M059J (cell line): ENCODE data around the gene CCDC15. TPM values are rescaled to one million over a fixed set of nuclear protein-coding genes. Genes with fewer than 3 reads are reported as not detected.

Source experiments
- DNase-seq: peaks from one replicate; pipeline ENCODE4 v3.0.0-alpha.2; 2012; ENCODE audit warnings: low read depth
- total RNA-seq: library from RNA; depleted of rRNA; stranded (reverse); fragments of >200 nt; shearing (Covaris generic); gene quantifications from 2 replicates; pipeline ENCODE4 v1.2.3, GENCODE V29; 2014

Gene CCDC15
- total RNA-seq, 1 experiment from 2014 or later = 7.6 TPM

DNA sequence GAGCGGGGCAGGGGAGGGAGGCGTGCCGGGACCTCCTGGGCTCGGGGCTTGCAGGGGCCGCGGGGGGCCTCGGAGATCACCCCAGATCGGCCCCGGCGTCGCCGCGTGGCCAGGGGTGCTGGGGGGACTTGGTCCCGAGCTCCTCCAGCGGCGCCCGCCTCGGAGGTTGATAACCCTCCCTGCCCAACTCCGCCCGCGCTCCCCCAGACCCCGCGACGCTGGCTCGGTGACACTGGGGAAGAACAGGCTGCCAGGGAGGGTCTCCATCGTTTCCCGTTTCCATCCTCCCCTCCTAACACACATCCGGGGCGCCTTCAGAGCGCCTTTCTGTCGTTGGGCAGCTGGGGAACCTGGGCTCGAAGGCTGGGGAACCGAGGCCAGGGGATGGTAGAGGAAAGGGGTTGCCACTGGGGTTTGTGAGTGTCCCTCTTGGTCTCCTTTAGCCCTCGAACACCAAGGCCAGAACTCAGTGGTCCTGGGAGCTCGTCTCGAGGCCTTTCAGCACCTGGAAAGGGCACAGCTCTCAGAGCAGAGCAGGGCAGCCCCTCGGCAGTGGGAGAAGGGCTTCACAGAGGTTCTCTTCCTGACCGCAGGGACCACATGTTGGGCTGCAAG, 109.5 kb downstream of the CCDC15 start:
- DNase-seq = no peak

DNA sequence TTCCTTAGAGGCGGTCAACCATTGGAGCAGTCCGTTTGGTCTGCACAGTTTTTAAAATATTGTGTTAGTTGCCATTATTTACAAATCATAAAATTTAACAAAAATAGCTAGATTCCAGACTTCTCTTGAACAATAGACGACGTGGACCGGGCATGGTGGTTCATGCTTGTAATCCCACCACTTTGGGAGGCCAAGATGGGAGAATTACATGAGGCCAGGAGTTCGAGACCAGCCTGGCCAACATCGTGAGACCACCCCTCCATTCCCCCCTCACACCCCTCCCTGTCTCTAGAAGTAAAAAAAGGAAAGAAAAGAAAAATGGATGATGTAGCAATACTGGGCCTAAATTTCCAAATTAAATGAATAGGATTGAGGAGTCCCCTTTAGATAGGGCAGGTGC, 110.1 kb downstream of the CCDC15 start:
- no peak for DNase-seq

DNA sequence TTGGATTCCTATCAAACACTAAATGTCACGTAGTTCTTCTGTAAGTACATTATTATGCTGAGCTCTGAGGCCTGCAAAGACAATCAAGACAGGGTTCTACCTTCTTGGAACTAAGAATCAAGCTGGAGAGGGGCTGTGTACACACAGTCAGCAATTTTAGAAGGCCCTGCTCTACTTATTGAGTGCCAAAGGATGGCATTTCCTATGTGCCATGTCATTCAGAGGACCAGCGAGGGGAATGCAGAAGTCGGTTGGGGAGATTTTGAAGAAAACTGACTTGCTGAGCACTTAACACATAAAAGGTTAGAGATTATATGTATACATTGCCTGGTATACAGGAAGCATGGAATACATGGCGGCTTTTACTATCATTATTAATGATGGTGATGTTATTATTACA, 114.4 kb downstream of the CCDC15 start:
- DNase-seq = no peak

DNA sequence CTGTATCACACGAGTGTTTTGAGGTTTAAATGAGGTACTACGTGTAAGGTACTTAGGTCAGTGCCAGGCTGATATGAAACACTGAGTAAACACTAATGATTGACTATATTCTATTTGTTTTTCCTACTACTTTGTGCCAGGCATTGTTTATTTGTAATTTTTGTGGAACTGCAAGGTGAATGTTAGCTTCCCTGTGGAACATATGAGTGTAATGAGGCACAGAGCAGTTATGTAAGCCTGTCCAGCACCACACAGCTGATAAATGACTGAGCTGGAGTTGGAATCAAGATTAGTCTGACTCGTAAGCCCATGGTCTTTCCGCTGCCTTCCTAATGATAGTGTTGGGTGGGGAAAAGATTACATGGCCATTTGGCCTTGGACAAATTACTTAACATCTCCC, 115.0 kb downstream of the CCDC15 start:
- peak; percentile 17 for DNase-seq

DNA sequence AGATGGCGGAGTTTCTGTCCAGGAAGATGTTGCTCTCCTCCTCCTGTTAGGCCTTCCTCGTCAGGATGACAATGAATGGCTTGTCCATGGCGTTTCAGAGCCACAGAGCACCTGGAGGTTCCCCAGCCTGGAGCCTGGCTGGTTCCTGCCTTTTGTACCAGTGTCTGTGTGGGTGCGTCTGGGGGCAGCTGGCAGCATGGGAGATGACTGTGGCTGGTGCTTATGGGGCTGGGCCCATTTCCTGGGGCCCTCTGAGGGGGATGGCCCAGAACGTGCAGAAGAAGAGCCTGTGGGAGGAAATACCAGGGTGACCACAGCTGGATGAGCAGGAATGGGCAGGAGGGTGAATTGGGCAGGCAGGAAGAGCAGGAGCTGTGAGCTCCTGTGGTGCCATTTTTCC, 115.8 kb downstream of the CCDC15 start:
- DNase-seq = peak; percentile 80

DNA sequence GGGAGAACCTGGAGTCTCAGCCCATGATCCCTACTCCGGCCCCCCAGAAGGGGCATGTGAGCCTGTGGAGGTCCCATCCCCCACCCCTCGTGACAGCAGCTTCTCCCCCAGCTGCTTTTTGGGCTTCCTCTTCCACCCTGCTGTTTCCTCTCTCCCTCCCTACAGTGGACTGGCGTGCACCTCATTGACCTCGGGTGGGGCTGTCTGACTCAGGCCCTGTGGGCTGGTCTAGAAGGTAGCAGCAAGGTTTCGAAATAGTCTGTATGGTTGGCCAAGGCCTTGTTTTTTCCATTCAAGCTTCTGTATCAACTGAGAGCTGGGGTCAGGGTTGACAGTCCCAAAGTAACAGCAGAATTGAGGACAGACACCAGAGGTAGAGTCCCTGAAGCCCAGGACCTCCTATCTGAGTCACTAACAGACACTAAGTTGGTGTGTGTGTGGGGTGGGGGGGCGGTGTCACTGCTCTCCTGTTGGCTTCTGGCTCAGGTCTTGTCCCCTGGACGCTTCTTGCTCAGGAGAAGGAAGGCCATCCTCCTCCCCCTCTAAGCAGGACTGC, 116.8 kb downstream of the CCDC15 start:
- DNase-seq = peak; percentile 85

DNA sequence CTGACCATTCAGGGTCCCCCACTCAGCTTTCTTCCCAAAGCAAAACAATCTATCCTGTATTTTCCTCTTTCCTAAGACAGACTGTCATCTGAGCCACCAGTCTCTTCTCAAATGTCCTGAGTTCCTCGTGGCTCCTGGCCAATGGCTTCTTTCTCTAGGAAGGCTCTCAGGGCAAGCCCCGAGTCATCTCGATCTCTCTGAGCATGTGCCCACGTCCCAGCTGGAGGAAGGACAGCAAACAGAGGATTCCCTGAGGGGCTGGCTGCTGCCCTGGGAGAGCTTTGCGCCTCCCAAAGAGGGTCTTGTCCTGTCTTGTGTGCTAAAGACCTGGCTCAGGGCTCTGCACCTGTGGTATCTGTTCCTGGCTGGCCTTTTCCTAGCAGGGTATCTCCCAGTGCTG, 117.4 kb downstream of the CCDC15 start:
- peak; percentile 66 for DNase-seq

DNA sequence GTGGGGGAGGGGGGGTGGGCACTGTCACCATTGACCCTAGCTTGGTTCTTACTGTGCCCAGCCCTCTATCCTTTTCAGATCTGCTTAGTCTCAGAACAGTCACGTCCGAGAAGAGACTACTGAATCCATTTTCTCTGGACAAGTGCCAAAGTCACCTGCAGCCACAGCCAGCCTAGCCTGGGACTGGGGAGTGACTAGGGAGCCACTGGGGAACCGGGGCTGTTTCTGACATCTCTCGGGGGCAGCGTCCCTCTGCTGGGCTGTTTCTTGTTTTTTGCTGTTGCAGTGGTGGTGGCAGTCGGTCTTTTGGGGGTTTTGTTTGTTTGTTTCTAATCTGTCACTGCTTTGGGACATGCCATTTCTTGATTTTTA, 117.8 kb downstream of the CCDC15 start:
- DNase-seq = no peak

DNA sequence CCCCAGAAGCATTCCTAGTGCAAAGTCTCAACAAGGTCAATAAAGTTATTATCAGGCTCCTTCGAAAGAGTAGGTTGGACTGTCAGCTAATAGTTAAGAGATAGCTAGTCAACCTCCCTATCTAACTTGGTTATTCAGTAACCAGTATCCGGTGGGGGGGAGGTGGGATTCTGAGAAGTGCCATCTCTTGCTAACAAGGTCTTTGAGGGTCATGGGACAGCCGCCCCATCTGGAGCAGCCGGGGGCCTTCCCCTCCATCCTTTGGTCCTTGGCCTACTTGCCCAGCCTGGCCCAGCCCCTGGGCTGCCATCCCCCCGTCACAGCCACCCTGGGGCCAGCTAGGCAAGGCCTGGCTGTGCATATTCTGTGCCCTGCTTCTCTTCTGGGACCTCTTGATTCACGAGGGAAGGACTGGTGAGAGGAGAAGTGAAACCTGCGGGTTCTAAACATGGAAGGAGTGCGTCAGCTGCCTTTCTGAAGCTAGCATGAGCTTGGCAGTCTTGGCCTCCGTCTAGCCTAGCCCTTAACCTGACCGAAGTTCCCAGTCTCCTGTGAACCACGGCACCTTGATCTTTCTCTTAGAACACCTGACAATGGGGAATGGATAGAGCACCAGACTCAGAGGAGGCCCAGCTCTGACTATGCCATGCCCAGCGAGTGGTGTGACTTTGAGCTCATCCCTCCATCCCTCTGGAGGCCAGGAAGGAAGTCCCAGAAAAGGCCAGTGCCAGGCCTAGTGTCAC, 118.4 kb downstream of the CCDC15 start:
- no peak for DNase-seq

DNA sequence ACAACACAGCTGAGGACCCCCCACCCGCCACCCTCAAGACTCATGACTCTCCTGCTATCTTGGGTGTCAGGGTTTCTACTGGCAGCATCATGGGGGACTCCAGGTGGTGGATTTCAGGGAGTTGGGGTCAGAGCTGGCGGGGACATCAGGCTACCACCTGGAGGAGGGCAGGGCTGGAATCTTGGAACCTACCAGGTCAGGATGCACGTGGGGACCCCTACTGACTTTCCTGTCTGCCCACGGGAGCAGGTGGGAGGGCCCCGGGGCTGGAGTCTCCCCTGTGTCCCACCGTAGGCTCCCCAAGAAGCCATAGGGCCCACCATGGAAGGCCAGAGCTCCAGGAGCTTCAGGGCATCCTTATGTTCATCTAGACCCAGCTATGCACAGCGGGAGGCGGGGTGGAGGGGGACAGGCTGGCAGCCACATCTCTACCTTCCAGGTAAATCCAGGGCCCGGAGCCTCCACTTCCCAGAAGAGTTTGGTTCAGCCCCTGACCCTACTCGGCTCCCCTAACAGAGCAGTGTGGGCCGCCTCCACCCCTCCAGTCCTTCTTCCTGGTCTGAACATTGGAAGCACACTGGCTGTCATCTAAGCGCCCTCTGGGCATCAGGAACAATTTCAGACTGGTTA, 119.1 kb downstream of the CCDC15 start:
- no peak for DNase-seq

DNA sequence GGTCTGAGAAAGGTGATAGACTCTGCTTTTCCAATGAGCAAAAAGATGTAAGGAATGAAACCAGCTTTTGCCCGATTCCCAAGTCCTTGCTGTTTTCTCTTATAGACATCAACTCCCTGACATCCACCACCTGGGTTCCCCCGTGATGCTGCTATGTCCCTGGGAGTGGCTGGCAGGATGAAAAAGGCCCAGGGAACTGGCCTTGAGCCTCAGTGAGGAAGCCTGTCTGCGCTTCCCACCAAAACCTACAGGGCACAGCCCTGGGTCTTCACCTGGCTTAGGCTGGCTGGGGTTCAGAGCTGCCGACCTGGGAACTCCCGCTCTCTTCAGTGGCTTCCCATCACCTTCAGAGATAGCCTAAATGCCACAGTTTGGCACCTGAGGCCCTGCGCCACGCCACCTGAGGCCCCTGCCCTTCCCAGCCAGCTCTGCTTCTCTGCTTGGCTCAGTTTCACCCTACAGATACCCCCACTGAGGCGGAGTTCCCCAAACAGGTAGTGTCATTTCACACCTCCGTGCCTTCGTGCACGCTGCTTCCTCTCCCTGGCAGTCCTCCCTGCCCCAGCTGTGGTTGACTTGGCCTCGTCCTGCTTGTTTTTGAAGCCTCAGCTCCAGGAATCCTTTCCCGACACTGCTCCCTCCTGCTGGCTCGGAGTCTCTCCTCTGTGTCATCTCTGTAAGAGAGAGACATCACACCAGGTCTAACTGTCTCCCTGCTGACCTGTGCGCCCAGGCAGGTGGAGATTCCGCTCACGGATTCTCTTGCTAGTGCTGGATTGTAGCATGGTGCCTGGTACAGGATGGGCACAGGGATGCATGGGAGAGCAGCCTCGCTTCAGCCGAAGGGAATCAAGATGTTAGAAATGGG, 119.8 kb downstream of the CCDC15 start:
- DNase-seq = no peak

DNA sequence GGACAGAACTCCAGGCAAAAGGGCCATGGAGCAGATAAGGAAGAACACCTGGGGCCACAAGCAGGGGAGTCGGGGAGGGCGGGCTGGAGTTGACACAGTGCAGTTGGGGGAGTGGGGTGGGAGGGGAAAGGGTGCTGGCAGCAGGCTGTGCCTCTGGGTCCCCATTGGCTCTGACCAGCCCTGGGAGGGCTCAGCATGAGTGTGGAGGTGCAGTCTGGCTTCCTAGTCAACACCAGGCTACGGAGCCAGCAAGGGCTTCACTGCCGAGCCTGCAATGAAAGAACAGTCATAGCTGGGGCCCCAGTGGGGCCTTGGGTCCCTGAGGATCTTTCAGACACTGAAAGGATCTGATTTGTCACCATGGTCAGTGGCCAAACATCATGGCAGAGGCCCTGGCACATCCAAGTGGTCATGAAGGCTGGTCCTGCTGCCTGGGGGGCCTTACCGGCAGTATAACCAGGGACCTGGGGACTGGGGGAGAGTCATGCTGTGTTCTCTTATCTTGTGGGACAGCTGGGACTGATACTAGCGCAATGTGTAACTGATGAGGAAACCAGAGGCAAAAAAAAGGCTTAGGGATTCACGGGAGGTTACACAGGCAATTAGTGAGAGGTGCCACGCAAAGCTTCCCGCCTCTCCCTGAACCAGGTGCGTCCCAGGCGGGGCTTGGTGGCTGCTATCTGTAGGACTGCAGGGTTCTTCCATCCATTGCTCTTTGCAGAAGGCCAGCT, 120.7 kb downstream of the CCDC15 start:
- no peak for DNase-seq

DNA sequence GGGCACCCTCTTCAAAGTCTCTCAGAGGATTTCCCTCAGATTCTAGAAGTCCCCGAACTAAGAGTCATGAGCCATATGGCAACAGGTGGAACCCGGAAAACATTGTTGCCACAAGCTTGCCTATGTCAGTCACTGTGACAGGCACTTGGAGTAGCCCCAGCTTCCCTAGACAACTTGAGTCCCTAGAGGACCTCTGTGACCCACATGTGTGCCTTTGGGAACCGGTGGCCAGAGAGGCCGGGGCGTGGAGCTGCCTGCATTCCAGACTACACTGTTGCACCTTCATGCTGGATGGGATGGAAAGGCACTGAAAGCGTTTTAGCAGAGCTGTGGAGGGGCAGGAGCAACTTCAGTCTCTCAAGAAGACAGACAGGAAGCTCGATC, 121.2 kb downstream of the CCDC15 start:
- no peak for DNase-seq

DNA sequence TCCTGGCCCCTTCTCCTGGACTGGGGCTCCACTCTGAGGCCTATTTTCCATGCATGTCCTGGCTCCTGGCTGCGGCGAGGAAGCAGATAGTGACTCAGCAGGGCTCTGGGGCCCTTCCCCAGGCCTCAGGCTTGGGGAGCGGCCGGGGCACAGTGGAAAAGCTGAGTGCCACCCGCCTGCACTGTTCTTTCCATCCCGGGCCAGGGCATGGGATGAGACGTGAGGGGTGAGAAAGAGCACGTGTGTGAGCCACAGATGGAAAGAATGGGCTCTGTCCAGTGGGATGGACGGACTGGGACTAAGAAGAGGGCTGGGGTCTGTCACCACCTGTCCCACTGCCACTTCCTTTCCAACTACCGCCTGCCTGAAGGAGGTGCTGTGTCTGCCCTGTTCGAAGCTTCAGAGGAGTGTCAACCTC, 121.9 kb downstream of the CCDC15 start:
- DNase-seq = peak; percentile 76

DNA sequence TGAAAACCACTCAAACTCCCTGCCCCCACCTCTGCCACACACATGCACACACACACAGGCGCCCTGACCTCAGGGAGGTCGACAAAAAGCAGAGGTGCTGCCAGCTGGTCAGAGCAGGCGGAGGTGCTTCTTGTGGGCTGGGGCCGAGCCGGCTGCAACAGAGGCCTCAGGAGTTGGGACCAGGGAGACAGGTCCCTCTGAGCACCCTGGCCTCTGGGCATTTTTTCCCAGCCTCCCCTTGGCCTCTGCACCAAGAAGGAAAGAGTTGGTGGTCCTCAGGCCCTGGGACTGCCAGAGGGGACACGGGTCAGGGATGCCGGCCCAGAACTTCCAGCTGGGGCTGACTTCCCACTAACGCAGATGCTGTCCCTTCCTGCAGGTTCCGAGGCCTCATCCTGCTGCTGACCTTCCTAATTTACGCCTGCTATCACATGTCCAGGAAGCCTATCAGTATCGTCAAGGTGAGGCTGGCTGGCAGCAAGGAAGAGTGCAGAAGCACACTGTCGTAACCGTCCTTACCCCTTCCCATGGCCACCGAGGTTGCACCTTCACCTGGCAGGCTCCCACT, 122.5 kb downstream of the CCDC15 start:
- no peak for DNase-seq

DNA sequence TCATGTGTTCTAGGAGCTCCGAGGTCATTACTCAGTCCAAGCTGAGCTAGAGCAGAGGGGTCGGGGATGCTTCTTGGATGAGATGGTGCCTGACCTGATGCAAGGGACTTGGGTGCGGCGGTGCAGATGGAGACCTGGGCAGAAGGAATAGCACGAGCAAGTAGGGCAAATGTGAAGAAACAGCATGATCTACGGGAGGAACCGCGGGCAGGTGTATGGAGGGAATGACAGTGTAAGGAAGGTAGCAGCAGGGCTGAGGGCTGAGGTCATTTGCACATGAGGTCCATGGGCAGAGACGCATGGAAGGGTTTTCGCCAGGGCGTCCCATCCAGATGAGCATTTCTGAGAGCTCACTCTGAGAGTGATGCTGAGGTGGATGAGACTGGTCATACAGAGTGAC, 124.0 kb downstream of the CCDC15 start:
- DNase-seq = no peak

DNA sequence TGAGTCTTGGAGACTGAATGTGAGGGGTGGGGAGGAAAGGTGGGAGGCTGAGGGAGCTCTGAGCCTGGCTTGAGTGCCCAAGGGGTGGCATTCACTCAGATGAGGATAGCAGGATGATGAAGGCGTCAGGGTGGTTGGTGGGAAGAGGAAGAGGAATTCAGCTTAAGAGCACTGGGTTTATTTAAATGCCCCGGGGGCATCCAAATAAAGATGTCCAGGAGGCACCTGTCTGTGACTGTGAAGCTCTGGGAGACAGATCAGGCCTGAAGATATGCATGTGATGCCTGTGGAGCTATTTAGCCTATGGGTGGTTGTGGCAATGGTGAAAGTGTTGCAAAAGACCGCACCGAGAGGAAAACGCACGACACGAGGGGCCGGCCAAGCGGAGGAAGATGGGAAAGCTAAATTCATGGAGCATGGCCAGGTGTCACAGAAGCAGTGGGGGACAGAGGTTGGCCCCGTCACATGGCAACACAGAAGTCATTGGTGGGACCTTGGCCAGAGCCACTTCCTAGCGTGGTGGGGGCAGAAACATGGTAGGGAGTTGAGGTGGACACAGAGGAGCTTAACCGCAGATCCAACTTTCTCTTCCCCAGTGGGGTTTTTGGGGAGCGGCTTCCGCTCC, 124.6 kb downstream of the CCDC15 start:
- DNase-seq = peak; percentile 60

DNA sequence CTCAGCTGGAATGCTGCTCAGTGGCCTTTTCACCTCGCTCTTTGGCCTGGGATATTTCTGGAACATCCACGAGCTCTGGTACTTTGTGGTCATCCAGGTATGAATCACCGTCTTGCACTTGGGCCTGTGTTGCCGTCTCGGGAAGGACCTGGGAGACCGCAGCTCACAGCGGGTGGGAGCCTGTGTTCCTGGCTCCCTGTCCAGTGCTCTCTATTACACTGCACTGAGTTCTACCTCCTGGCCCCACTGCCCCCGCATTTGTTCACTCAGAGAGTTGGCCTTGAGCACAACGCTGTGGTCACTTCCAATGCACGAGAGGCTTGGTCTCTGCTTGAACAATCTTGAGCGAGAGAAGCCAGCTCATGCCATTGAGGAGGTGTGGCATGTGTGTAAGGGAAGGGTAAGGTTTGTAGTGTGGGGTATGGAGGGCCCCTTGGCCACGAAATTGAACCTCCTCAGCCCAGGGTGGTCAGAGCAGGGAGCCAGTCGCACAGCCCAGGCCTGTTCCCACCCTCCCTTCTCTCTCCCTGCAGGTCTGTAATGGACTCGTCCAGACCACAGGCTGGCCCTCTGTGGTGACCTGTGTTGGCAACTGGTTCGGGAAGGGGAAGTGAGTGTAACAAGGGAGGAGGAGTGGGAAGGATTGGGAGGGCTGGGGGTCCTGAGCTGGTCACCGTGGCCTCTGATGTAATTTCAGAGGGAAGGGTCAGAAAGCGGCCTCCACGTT, 125.3 kb downstream of the CCDC15 start:
- peak; percentile 92 for DNase-seq

DNA sequence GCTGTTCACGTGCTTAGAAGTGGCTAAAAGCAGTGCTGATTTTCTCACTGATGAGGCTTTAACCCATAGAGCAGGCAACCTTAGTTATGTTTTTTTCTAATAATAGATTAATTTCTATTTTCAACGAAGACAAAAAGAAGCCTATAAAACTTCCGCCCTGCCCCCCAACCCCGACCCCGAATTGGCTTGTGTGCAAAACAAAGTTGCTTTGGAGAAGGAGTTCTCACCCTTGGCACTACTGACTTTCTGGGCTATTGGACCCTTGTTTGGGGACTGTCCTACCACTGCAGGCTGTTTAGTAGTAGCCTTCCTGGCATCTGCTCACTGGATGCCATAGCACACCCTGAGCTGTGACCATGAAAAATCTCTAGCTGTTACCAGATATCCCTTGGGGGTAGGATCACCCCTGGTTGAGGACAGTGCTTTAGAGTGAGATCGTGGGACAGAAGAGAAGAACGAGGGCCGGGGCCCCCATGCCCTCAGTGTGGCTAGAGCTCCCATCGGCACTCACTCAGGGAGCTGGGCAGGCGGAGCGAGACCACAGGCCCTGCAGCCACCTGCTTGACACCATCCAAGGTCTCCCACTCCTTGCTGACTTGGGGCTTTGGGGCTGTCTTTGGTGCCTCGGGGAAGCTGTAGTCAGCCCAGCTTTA, 126.0 kb downstream of the CCDC15 start:
- no peak for DNase-seq
